Measurements from ENCODE around the gene POTEF.
"Not testable (repeated sequence)": the region's sequence is repeated elsewhere in the genome, so short reads cannot be mapped to it uniquely, and the experiment has no call there.

Gene POTEF

DNA sequence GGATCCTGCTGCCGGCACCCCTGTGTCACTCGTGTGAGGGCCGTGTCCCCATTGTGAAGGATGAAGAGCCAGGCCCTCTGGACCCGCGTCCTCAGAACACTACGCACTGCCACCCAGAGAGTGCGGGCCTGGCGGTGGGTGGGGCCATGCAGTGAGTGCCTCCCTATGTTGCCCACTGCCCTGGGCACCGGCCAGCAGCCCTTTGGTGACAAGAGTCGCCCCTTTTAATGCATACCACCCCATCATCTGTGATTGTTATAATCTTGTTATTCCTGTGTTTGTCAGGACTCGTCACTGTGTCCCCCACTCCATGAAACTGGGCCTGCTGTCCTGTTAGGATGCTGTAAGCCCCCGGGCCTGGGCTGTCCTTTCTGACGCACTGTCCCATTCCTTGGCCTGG lies 9.3 kb upstream of the POTEF start:
- H3K4me3 ChIP-seq (ENCODE audit: low read length); DNase-seq (ENCODE audit: low read depth): not testable (repeated sequence)

DNA sequence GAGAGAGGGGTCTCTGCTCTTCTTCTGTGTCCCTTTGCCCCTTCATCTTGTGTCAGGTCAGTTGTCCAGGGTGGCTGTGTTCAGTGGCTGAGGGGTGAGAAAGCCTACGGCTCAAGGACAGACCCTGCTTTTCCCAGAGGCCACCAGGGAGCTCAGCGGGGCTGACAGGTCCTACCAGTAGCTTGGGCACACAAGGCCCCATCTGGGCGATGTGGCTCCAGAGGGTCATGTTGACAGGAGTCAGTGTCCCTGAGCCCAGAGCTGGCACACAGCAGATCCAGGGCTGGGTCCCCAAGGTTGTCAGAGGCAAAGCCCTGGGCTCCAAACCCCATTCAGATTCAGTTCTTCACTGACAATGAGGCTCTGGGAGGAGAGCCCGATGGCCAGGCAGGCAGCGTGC lies 8.1 kb upstream of the POTEF start:
- H3K4me3 ChIP-seq (ENCODE audit: low read length); DNase-seq (ENCODE audit: low read depth): not testable (repeated sequence)

- DNase-seq (ENCODE audit: low read depth); H3K4me3 ChIP-seq (ENCODE audit: low read length): not testable (repeated sequence)
Observed at GRCh38 chr2:130136546-130136945, 7.5 kb upstream of the POTEF start.

DNA sequence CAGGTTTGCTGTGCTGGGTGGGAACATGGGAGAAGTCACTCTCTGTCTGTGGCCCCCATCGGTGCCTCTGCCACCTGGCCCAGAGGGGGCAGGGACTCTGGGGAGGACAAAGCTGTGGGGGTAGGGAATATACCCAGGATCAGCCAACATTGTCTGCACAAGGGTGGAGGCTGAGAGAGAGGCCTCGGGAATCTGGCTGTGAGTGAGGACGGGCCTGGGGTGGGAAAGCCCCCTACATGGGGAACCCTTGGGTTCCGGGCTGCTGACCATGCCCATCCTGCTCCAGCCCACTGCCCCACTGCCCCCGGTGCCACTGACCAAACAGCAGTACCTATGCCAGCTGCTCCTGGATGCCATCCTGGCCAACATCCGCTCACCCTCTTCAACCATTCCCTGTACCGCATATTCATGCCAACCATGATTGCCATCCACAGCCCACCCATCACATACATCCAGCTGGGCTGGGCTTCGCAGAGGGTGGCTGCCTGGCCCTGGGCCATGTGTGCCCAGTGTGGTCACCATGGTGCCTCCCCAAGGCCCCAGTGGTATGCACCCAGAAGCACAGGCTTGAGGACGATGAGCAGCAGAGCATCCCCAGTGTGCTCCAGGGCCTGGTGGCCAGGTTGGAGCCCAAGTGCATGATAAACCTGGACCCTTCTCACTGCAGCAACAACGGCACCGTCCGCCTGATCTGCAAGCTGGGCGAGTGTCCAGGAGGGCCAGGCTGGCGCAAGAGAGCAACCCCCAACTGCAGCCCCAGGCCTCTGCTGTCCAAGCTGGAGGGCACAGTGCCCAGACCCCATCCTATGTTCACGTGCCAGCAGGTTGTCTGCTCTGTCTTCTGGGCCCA lies 6.9 kb upstream of the POTEF start:
- no peak overlapping the region for H3K4me3 ChIP-seq (ENCODE audit: low read length)
- DNase-seq (ENCODE audit: low read depth): no peak
- TF ChIP-seq, protein P1, sequence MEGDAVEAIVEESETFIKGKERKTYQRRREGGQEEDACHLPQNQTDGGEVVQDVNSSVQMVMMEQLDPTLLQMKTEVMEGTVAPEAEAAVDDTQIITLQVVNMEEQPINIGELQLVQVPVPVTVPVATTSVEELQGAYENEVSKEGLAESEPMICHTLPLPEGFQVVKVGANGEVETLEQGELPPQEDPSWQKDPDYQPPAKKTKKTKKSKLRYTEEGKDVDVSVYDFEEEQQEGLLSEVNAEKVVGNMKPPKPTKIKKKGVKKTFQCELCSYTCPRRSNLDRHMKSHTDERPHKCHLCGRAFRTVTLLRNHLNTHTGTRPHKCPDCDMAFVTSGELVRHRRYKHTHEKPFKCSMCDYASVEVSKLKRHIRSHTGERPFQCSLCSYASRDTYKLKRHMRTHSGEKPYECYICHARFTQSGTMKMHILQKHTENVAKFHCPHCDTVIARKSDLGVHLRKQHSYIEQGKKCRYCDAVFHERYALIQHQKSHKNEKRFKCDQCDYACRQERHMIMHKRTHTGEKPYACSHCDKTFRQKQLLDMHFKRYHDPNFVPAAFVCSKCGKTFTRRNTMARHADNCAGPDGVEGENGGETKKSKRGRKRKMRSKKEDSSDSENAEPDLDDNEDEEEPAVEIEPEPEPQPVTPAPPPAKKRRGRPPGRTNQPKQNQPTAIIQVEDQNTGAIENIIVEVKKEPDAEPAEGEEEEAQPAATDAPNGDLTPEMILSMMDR (IDR thresholded peaks at IDR 0.05; ENCODE audit: insufficient read depth, low read depth, low read length, missing control alignments): no peak

DNA sequence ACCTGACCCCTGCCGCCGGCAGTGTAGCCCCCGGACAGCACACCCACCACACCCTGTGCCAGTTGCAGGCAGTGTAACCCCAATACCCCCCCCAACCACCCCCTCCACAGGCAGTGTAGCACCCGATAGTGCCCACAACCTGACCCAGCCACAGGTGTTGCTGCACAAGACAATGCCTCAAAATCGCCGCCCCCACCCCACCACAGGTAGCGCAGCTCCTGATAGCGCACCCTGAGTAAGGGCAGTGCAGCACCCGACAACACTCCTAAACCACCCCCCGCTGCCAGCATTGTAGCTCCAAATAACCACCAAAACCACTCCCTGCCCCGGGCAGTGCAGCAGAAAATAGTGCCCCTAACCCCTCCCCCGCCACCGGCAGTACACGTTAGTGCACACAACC lies 558 bp downstream of the POTEF start:
- DNase-seq (ENCODE audit: low read depth); H3K4me3 ChIP-seq (ENCODE audit: low read length): not testable (repeated sequence)

DNA sequence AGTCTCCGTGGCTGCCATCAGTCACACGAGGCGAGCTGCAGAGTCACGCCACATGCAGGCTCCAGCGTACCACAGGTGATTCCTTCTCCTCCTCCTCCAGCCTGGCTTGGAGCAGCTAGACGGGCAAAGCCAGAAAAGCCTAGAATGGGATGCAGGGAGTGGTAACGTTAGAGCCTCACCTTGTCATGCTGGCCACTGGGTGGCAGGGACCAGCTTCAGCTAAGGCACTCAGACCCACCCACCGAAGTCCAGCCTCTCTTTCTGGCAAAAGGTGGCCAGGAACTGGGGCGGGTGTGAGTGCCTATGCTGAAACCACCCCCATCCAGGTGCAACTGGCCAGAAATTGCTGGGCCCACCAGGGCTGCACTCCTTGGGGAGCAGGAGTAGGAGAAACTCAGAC lies 1.3 kb downstream of the POTEF start:
- not testable (repeated sequence) for H3K4me3 ChIP-seq (ENCODE audit: low read length); DNase-seq (ENCODE audit: low read depth)

DNA sequence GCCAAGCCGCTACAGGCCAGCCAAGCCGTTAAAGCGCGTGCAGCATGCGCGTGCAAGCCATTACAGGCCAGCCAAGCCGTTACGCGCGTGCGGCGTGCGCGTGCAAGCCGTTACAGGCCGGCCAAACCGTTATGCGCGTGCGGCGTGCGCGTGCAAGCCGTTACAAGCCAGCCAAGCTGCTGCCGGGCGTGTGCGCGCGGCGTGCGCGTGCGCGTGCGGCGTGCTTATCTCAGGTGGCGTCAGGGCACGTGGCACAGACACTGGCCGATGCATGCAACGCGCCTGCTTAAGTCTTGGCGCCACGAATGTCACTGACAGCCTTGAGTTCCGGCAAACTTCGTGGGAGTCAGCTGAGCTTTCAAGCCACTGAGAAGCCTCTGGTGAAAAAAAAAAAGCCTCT lies 8.1 kb downstream of the POTEF start:
- DNase-seq (ENCODE audit: low read depth); H3K4me3 ChIP-seq (ENCODE audit: low read length): not testable (repeated sequence)

- DNase-seq (ENCODE audit: low read depth): peak; percentile 0
- not testable (repeated sequence) for H3K4me3 ChIP-seq (ENCODE audit: low read length)
Observed at GRCh38 chr2:130102597-130103363, 26.2 kb downstream of the POTEF start.

- H3K4me3 ChIP-seq (ENCODE audit: low read length); DNase-seq (ENCODE audit: low read depth): not testable (repeated sequence)
Observed at GRCh38 chr2:130062645-130063044, 66.4 kb downstream of the POTEF start.

DNA sequence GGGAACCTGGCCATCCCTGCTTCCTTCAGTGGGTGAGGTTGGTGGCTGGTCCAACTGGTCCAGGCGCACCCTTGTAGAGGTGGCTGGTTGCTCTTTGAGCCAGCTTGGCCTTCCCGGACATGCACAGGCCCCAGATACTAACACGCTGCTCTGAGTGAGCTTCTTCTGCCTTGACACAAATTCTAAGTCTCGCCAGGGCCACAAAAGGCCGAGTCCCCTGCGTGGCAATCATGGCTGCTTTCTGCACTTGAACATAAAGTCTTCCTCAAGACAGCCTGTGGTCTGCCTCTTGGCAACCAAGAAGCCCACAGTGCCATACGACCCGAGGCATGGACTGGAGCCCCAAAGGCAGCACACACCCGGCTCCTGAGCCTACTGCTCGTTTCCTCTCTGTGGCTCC lies 69.0 kb downstream of the POTEF start:
- not testable (repeated sequence) for H3K4me3 ChIP-seq (ENCODE audit: low read length); DNase-seq (ENCODE audit: low read depth)

GRCh38 chr2:130056336-130056735 lies 72.7 kb downstream of the POTEF start:
- not testable (repeated sequence) for H3K4me3 ChIP-seq (ENCODE audit: low read length); DNase-seq (ENCODE audit: low read depth)

DNA sequence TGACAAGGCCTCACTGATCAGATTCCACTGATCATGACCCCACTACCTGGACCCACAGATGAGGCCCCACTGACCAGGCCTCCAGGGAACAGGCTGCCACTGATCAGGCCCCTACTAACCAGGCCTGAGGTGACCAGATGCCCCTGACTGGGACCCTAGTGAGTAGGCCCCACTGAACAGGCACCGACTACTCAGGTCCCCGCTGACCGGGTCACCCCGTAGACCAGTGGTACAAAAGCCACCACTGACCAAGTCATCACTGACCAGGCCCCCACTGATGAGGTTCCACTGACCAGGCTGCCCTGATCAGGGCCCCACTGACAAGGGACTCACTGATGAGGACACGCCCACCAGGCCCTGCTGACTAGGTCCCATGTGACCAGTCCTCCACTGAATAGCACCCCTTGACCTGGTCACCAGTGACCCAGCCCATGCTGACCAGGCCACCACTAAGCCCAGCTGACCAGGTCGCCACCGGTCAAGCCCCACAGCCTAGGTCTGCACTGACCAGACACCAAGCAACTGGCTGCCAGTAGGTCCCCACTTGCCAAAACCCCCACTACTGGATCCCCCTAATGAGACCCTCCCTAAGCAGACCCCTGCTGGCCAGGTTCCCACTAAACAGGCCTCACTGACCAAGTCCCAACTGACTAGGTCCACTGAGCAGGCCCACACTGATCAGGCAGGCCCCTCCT lies 75.7 kb downstream of the POTEF start:
- H3K4me3 ChIP-seq (ENCODE audit: low read length); DNase-seq (ENCODE audit: low read depth): not testable (repeated sequence)

- H3K4me3 ChIP-seq (ENCODE audit: low read length); DNase-seq (ENCODE audit: low read depth): not testable (repeated sequence)
Observed at GRCh38 chr2:130052376-130052775, 76.6 kb downstream of the POTEF start.

DNA sequence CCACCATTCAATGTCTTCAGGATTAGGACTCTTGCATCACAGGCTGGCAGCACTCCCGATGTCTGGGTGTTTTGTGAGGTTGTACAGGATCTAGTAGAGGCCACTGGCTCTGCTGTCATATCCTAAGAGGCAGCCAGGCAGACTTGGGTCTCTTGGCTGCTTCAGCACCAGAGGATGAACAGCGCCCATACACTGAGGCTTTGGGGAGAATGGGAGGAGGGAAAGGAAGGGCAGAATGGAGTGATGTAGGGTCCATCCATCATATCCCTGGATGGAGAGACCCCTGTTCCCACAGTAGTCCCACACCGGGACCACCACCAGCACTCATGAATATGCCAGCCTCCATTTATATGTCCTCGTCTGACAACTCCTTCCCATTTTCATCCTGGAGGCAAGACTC lies 80.6 kb downstream of the POTEF start:
- not testable (repeated sequence) for H3K4me3 ChIP-seq (ENCODE audit: low read length); DNase-seq (ENCODE audit: low read depth)

GRCh38 chr2:130038265-130038603 lies 90.8 kb downstream of the POTEF start:
- H3K4me3 ChIP-seq (ENCODE audit: low read length); DNase-seq (ENCODE audit: low read depth): not testable (repeated sequence)

DNA sequence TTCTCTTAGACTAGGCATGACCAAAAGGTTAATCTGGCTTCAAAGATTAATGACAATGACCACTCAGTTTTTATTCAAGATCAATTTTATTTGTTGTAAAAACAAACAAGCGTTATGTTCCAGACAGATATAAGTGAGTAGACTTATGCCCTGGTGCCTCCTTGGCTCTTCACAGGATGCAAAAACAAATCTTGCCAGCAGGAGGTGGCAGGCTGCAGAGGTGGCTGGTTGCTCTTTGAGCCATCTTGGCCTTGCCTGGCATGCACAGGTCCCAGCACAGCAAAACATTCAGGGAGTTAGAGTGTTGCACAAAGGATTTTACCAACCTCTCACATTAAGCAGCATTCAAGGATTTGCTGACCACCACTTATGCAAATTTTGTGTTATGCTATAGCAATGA lies 103.1 kb downstream of the POTEF start:
- not testable (repeated sequence) for H3K4me3 ChIP-seq (ENCODE audit: low read length)
- DNase-seq (ENCODE audit: low read depth): peak; percentile 7
